Trophoblast cell (in vitro differentiated cells and primary cell): ENCODE measurements around the gene PTPN1.
A peak's percentile ranks its signal among the peaks of the same experiment; 100 is the strongest.

Experiments
- DNase-seq, 2 donors: peaks; one replicate each; pipeline ENCODE4 v3.0.0-alpha.2; 2016
- H2AFZ ChIP-seq: 2 replicates; pipeline ENCODE4 v1.6.1; 2013; ENCODE audit warnings: low read length, moderate library complexity, mild to moderate bottlenecking; ENCODE audit not compliant: insufficient read depth, poor library complexity
- H2AK5ac ChIP-seq: 2 replicates; pipeline ENCODE4 v1.6.1; 2013; ENCODE audit warnings: mild to moderate bottlenecking, low read length
- H2BK120ac ChIP-seq: 2 replicates; pipeline ENCODE4 v1.6.1; 2013; ENCODE audit warnings: low read length, mild to moderate bottlenecking, moderate library complexity; ENCODE audit not compliant: insufficient read depth, poor library complexity
- H2BK12ac ChIP-seq: 2 replicates; pipeline ENCODE4 v1.6.1; 2013; ENCODE audit warnings: mild to moderate bottlenecking, low read length, moderate library complexity
- H2BK5ac ChIP-seq: 2 replicates; pipeline ENCODE4 v1.6.1; 2013; ENCODE audit warnings: low read length, low read depth, moderate library complexity, mild to moderate bottlenecking; ENCODE audit not compliant: poor library complexity
- H3K14ac ChIP-seq: 2 replicates; pipeline ENCODE4 v1.6.1; 2013; ENCODE audit warnings: mild to moderate bottlenecking, low read length
- H3K18ac ChIP-seq: 2 replicates; pipeline ENCODE4 v1.6.1; 2013; ENCODE audit warnings: mild to moderate bottlenecking, low read length
- H3K23ac ChIP-seq: 2 replicates; pipeline ENCODE4 v1.6.1; 2013; ENCODE audit warnings: low read length
- H3K27ac ChIP-seq: 2 replicates; pipeline ENCODE4 v1.5.1; 2013; ENCODE audit warnings: low read depth, mild to moderate bottlenecking, inconsistent platforms, low read length, moderate library complexity
- H3K27me3 ChIP-seq: 2 replicates; pipeline ENCODE4 v1.6.1; 2013; ENCODE audit warnings: inconsistent platforms, mild to moderate bottlenecking, low read length, moderate library complexity; ENCODE audit not compliant: insufficient read depth
- H3K36me3 ChIP-seq, 2 experiments: 1 replicate in 1 of 2; 2 replicates in 1 of 2; pipeline ENCODE4 v1.6.1; 2013; ENCODE audit warnings: low read length in 2 of 2, mild to moderate bottlenecking in 2 of 2, moderate library complexity in 1 of 2; ENCODE audit not compliant: insufficient read depth in 2 of 2, control insufficient read depth in 1 of 2
- H3K4ac ChIP-seq: 2 replicates; pipeline ENCODE4 v1.6.1; 2013; ENCODE audit warnings: low read depth, mild to moderate bottlenecking, low read length, moderate library complexity
- H3K4me1 ChIP-seq, 2 experiments: 1 replicate in 1 of 2; 2 replicates in 1 of 2; pipeline ENCODE4 v1.6.1; 2013; ENCODE audit warnings: low read length in 2 of 2, mild to moderate bottlenecking in 2 of 2, moderate library complexity in 1 of 2; ENCODE audit not compliant: insufficient read depth in 2 of 2, control insufficient read depth in 1 of 2
- H3K4me2 ChIP-seq: 2 replicates; pipeline ENCODE4 v1.6.1; 2013; ENCODE audit warnings: inconsistent platforms, mild to moderate bottlenecking, low read length, moderate library complexity
- H3K4me3 ChIP-seq: 2 replicates; pipeline ENCODE4 v1.5.1; 2013; ENCODE audit warnings: mild to moderate bottlenecking, low read depth, low read length, inconsistent platforms
- H3K79me1 ChIP-seq: one replicate; pipeline ENCODE4 v1.6.1; 2013; ENCODE audit warnings: low read length
- H3K79me2 ChIP-seq: 2 replicates; pipeline ENCODE4 v1.6.1; 2013; ENCODE audit warnings: low read length, mild to moderate bottlenecking; ENCODE audit not compliant: control insufficient read depth, insufficient read depth, poor library complexity
- H3K9ac ChIP-seq: 2 replicates; pipeline ENCODE4 v1.6.1; 2013; ENCODE audit warnings: mild to moderate bottlenecking, low read length
- H3K9me3 ChIP-seq: 2 replicates; pipeline ENCODE4 v1.6.1; 2013; ENCODE audit warnings: low read depth, mild to moderate bottlenecking, control low read depth, inconsistent platforms, low read length; ENCODE audit not compliant: insufficient read depth
- H4K12ac ChIP-seq: 2 replicates; pipeline ENCODE4 v1.6.1; 2013; ENCODE audit warnings: low read depth, mild to moderate bottlenecking, low read length, moderate library complexity
- H4K8ac ChIP-seq: 2 replicates; pipeline ENCODE4 v1.6.1; 2013; ENCODE audit warnings: low read depth, mild to moderate bottlenecking, low read length, moderate library complexity
- H4K91ac ChIP-seq: one replicate; pipeline ENCODE4 v1.6.1; 2013; ENCODE audit warnings: low read depth, mild to moderate bottlenecking, low read length, moderate library complexity
- WGBS: extraction: QIAGEN DNeasy Blood & Tissue Kit; methylation state at CpG from one replicate; pipeline ENCODE4 v1.1.7; 2013; ENCODE audit warnings: missing lambda C conversion rate; ENCODE audit not compliant: insufficient read length, insufficient coverage; ENCODE audit errors: extremely low coverage; 5-methylcytosine and 5-hydroxymethylcytosine counted together

Gene PTPN1

DNA sequence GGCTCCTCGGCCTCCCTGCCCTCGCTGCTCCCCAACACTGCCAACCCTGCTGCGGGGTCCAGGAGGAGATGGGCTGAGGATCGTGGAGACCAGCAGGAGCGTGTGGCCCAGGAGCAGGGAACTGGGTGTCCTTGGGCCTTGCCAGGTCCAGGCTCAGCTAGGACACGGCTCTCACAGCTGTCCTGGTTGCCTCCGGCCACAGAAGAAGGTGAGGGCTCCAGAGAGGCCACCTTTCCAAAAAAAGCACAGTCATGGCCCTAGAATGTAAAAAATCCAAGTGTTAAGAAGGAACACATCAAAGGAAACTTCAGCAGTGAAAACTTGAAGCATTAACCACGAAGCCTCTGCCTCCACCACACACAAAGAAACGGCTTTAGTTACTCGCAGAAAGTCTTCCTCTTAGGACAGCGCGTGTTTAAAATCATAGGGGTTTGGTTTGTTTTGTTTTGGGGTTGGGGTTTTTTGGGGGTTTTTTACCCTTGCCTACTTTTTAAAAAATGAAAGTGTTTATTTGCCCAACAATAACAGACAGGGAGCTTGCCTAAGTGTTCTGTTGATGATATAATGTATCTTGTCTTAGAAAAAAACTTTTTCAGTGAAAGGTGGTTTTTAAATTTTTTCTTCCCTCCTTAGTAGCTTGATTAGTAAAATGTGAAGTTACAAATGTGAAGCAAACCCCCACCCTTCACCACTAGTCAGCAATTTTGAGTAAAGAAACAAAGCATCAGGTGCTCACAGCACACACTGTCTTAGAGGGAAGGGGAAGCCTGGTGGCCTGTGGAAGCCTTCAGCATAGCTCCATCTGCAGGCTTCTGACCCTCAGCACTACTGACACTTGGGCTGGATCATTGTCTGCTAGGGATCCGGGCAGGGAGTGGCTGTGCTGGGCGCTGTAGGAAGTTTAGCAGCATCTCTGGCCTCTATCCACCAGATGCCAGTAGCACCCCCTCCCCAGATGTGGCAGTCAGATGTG, 60.0 kb downstream of the PTPN1 start:
- Histone ChIP-seq H3K4me2 (no peak overlapping the region), H3K23ac (no peak overlapping the region), H3K4me1 (peaks cover 4 to 5% of the 10 kb centered on the region in 2 experiments), H3K18ac (peak overlapping the region; percentile 9), H3K79me1 (peaks cover 2% of the 10 kb centered on the region), H2BK5ac (no peak overlapping the region), H2AFZ (no peak overlapping the region), H3K27me3 (no peaks in the 10 kb centered on the region), H4K12ac (peak overlapping the region; percentile 52), H3K36me3 (peaks cover 24 to 35% of the 10 kb centered on the region in 2 experiments), H2AK5ac (peak overlapping the region; percentile 34), H3K9ac (no peak overlapping the region), H2BK120ac (peak overlapping the region; percentile 10), H3K27ac (peak overlapping the region; percentile 0), H3K4me3 (no peak overlapping the region), H4K8ac (no peak overlapping the region), H4K91ac (no peak overlapping the region), H2BK12ac (no peak overlapping the region), H3K79me2 (no peaks in the 10 kb centered on the region), H3K14ac (peak overlapping the region; percentile 16), H3K4ac (no peak overlapping the region), H3K9me3 (no peaks in the 10 kb centered on the region)
- peak; percentile 75 to 93 for DNase-seq
- WGBS, result no CpG with 5 or more reads among the region's 14 CpGs

DNA sequence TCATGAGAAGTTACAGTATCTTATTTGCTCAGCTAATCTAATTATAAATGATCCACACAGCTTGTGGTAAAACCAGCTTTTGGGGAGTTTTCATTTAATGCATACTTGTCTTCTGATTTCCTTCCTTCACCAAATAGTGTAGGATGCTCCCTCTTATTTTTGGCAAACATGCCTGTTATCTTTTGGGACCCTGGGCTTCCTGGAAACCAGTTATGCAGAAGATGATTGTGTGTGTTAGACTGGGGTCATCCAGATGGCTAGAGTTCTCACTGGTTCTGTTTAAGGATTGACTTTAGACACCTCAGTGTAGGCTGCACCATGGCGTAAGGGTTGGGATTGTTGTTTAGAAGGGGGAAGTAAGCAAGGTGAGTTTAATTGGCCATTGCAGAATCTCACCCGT, 61.3 kb downstream of the PTPN1 start:
- WGBS, result no CpG with 5 or more reads among the region's 2 CpGs
- Histone ChIP-seq H3K27ac (no peak overlapping the region), H2AFZ (no peak overlapping the region), H4K12ac (no peak overlapping the region), H3K4ac (no peak overlapping the region), H3K9ac (no peak overlapping the region), H4K8ac (no peak overlapping the region), H3K79me1 (peaks cover 2% of the 10 kb centered on the region), H2BK12ac (no peak overlapping the region), H3K4me2 (no peak overlapping the region), H3K14ac (no peak overlapping the region), H3K36me3 (peaks cover 25 to 36% of the 10 kb centered on the region in 2 experiments), H2BK120ac (no peak overlapping the region), H3K27me3 (no peaks in the 10 kb centered on the region), H3K4me1 (peaks cover 4 to 5% of the 10 kb centered on the region in 2 experiments), H3K79me2 (no peaks in the 10 kb centered on the region), H3K4me3 (no peak overlapping the region), H3K18ac (no peak overlapping the region), H2AK5ac (no peak overlapping the region), H2BK5ac (no peak overlapping the region), H4K91ac (no peak overlapping the region), H3K23ac (no peak overlapping the region), H3K9me3 (no peaks in the 10 kb centered on the region)
- no peak for DNase-seq

DNA sequence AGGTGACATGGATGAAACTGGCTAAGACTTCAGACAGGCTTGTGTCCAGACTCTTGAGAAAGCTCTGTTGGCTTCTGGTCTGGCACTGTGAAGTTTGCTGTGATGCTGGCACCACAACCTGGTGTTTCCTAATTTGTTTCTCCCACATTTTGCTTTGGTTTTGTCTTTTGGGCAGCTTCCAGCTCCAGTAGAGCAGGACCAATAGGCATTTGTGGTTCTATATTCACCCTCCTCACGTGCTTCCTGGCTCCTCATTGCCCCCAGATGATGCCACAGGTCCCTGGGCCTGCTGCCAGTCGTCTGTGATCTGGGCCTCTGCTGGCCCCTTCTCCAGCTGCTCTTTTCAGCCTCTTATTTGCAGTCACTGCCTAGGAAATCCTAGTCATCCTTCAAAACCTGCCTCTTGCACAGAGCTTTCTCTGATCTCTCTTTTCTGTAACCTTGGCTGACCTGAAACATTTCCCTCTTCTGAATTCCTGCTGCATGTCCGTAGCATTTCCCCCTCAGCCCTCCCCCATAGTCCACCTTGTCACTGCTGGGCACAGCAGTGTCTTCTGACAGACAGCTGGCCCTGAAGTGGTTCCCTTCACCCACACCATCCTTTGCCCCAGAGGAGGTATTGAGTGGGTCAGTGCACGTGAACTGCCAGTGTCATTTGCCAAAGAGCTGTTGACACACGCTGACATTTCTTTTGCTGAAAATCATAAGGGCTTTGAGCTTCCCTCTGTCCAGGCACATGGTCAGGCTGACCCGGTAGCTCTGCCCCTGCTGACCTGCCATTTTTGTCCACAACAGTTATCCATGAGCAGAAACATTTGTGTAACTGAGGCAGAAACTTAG, 63.0 kb downstream of the PTPN1 start:
- Histone ChIP-seq H3K79me1 (peaks cover 2% of the 10 kb centered on the region), H3K27ac (no peak overlapping the region), H3K18ac (no peak overlapping the region), H2AK5ac (no peak overlapping the region), H3K4me3 (no peak overlapping the region), H4K8ac (no peak overlapping the region), H3K9me3 (no peaks in the 10 kb centered on the region), H3K4me2 (no peak overlapping the region), H2BK120ac (no peak overlapping the region), H3K4ac (no peak overlapping the region), H3K4me1 (peaks cover 4 to 5% of the 10 kb centered on the region in 2 experiments), H3K9ac (no peak overlapping the region), H4K91ac (no peak overlapping the region), H2BK12ac (no peak overlapping the region), H3K23ac (no peak overlapping the region), H3K36me3 (peaks cover 34 to 39% of the 10 kb centered on the region in 2 experiments), H3K79me2 (no peaks in the 10 kb centered on the region), H2BK5ac (no peak overlapping the region), H2AFZ (no peak overlapping the region), H3K14ac (no peak overlapping the region), H3K27me3 (no peaks in the 10 kb centered on the region), H4K12ac (no peak overlapping the region)
- no CpG with 5 or more reads among the region's 6 CpGs for WGBS
- DNase-seq, result no peak

DNA sequence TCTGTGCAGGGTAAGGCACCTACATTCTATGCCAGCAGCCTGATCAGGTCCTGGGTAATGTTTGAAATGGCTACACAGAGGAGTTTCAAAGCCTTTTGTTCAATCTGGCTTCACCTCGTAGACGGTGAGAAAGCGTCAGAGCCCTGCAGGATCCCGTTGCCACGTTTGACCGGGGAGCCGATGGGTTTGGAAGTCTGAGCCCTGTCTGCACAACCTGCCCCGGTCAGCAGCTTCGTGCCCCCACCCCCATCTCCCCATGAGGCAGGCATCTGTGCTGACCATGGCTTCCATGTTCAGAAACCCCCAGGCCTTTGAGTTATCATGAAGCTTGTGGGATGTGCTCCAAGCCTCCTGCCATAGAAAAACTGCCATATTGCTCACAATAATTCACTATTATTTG, 63.9 kb downstream of the PTPN1 start:
- Histone ChIP-seq H2AFZ (no peak overlapping the region), H3K9me3 (no peaks in the 10 kb centered on the region), H3K27ac (no peak overlapping the region), H2BK120ac (no peak overlapping the region), H4K91ac (no peak overlapping the region), H2BK12ac (no peak overlapping the region), H3K4me3 (no peak overlapping the region), H3K27me3 (no peaks in the 10 kb centered on the region), H2AK5ac (no peak overlapping the region), H3K36me3 (peaks cover 37 to 39% of the 10 kb centered on the region in 2 experiments), H4K8ac (no peak overlapping the region), H2BK5ac (no peak overlapping the region), H3K4ac (no peak overlapping the region), H3K79me2 (no peaks in the 10 kb centered on the region), H3K18ac (no peak overlapping the region), H3K4me1 (peaks cover 3 to 4% of the 10 kb centered on the region in 2 experiments), H4K12ac (no peak overlapping the region), H3K79me1 (peaks cover 2% of the 10 kb centered on the region), H3K23ac (no peak overlapping the region), H3K14ac (no peak overlapping the region), H3K9ac (no peak overlapping the region), H3K4me2 (no peak overlapping the region)
- WGBS, result no CpG with 5 or more reads among the region's 9 CpGs
- DNase-seq, result no peak
